ENCODE results near the gene OVAAL. TPM values are rescaled to one million over a fixed set of nuclear protein-coding genes. Genes with fewer than 3 reads are reported as not detected.

Gene OVAAL
- total and polyA plus RNA-seq, 2 of the 8 experiments (the other 6 are each of a cell fraction or from before 2014, with no cell fraction given) = not detected

GRCh38 chr1:180565121-180565871 is 6.5 kb downstream of the OVAAL start:
- no peaks in the 10 kb centered on the region for H3K27me3 ChIP-seq (replicated peaks in 1 of 4; ENCODE audit: control insufficient read depth in 3 of 4, extremely low read depth in 1 of 4, insufficient read depth in 3 of 4, low read length in 3 of 4)

More at GRCh38 chr1:180565121-180565871, 6.5 kb downstream of the OVAAL start:
- no peak overlapping the region for H3K56ac ChIP-seq (replicated peaks; ENCODE audit: insufficient read length, low read depth, low read length)
- no peaks in the 10 kb centered on the region for H4K20me1 ChIP-seq (replicated peaks in 1 of 2; ENCODE audit: control insufficient read depth in 1 of 2, insufficient read depth in 2 of 2, low read length in 2 of 2)
- H2AFZ ChIP-seq (ENCODE audit: low read length) = no peak overlapping the region
- POLR2A ChIA-PET (ENCODE audit: partially characterized antibody) = no interaction called here
- H3K36me3 ChIP-seq (ENCODE audit: control insufficient read depth in 2 of 4, insufficient read depth in 4 of 4, low read length in 3 of 4) = no peaks in the 10 kb centered on the region
- FAIRE-seq (no peak), DNase-seq (ENCODE audit: low read depth in 1 of 2, low spot score in 2 of 2) (no peak)
- no peaks in the 10 kb centered on the region for H3K4me1 ChIP-seq (replicated peaks in 1 of 4; ENCODE audit: control insufficient read depth in 3 of 4, insufficient read depth in 4 of 4, low read length in 3 of 4)
- CTCF ChIA-PET (ENCODE audit: partially characterized antibody) = interaction anchor here (1.5 kb wide), 1 partner anchor 15 kb away, joined by 3 read pairs; no protein-coding TSS in a partner anchor
- no peak overlapping the region for H3K14ac ChIP-seq (ENCODE audit: insufficient read length)
- H2BK120ac ChIP-seq (replicated peaks; ENCODE audit: low read depth, low read length) = no peak overlapping the region
- WGBS, 2 experiments (ENCODE audit: extremely low coverage in 1 of 2, insufficient coverage in 1 of 2, insufficient read length in 1 of 2, insufficient replicate concordance in 2 of 2, low coverage in 1 of 2, low lambda C conversion rate in 2 of 2, missing lambda C conversion rate in 1 of 2) = 84% methylated on average over 4 of the region's 4 CpGs; no CpG with 5 or more reads in 1 of the 2 experiments
- no peak overlapping the region for H2BK20ac ChIP-seq (ENCODE audit: low read length)
- H4K8ac ChIP-seq (ENCODE audit: extremely low read depth, insufficient read depth, low read length) = no peak overlapping the region
- no peak overlapping the region for H2BK5ac ChIP-seq (ENCODE audit: low read depth, low read length)
- no peaks in the 10 kb centered on the region for H3K79me1 ChIP-seq (ENCODE audit: low read depth, low read length)
- H2BK12ac ChIP-seq (ENCODE audit: low read depth, low read length) = no peak overlapping the region
- H3K4ac ChIP-seq (replicated peaks; ENCODE audit: insufficient read length, low read depth, low read length) = no peak overlapping the region
- H3K23ac ChIP-seq (ENCODE audit: insufficient read length) = no peak overlapping the region
- H4K5ac ChIP-seq (ENCODE audit: insufficient read length, low read depth, low read length) = no peak overlapping the region
- H3K4me3 ChIP-seq (ENCODE audit: extremely low read depth in 1 of 4, insufficient read depth in 2 of 4, low read depth in 3 of 4, low read length in 4 of 4) = no peak overlapping the region
- H3K27ac ChIP-seq (ENCODE audit: low read depth, low read length) = no peak overlapping the region
- H3K4me2 ChIP-seq (ENCODE audit: insufficient read depth in 1 of 2, low read depth in 2 of 2, low read length in 2 of 2) = no peak overlapping the region
- no peak overlapping the region for H2BK15ac ChIP-seq (ENCODE audit: low read length)
- no peaks in the 10 kb centered on the region for H3K9me3 ChIP-seq (ENCODE audit: insufficient read depth in 2 of 2, low read depth in 1 of 2, low read length in 1 of 2)
- H3K79me2 ChIP-seq (ENCODE audit: control insufficient read depth in 1 of 2, insufficient read depth in 2 of 2, low read length in 2 of 2) = no peaks in the 10 kb centered on the region
- no peak overlapping the region for H2AK5ac ChIP-seq (ENCODE audit: low read depth, low read length)
- H3K23me2 ChIP-seq (ENCODE audit: low read depth, low read length) = no peaks in the 10 kb centered on the region
- no peak overlapping the region for H4K91ac ChIP-seq (replicated peaks; ENCODE audit: insufficient read length, low read length)
- no peak overlapping the region for H3K18ac ChIP-seq (ENCODE audit: extremely low read depth, low read length)
- no peak overlapping the region for H3K9ac ChIP-seq (replicated peaks in 1 of 4; ENCODE audit: extremely low read depth in 1 of 4, low read depth in 3 of 4, low read length in 3 of 4)
- TF ChIP-seq ASH2L (IDR thresholded peaks at IDR 0.05; ENCODE audit: low read length) (no peak), CBX5 (IDR thresholded peaks at IDR 0.05; ENCODE audit: low read depth, low read length) (no peak), ZNF274 (IDR thresholded peaks at IDR 0.05; ENCODE audit: borderline replicate concordance, extremely low read depth, low read length) (no peak), NANOG (IDR thresholded peaks at IDR 0.05; ENCODE audit: insufficient read depth, low read depth, low read length, poor library complexity, severe bottlenecking) (no peak), POLR2AphosphoS5 (IDR thresholded peaks at IDR 0.05; ENCODE audit: low read depth, low read length) (no peak), BRCA1 (IDR thresholded peaks at IDR 0.05; ENCODE audit: low read depth, low read length) (no peak), KDM4A (IDR thresholded peaks at IDR 0.05; ENCODE audit: low read depth, low read length, severe bottlenecking) (no peak), SIRT6 (IDR thresholded peaks at IDR 0.05; ENCODE audit: low read length) (no peak), MAFK (IDR thresholded peaks at IDR 0.05; ENCODE audit: low read depth, low read length) (no peak), NRF1 (IDR thresholded peaks at IDR 0.05; ENCODE audit: low read depth, low read length) (no peak)
